Retinal pigment epithelial cell (primary cell): ENCODE data around the gene WHRN.

Experiments
- DNase-seq: peaks from one replicate; pipeline ENCODE4 v3.0.0-alpha.2; 2010; ENCODE audit warnings: low read depth
- H3K4me3 ChIP-seq: 2 replicates; pipeline ENCODE4 v1.5.1; 2011; ENCODE audit warnings: mild to moderate bottlenecking, low read length, control low read depth, moderate library complexity
- TF ChIP-seq, protein P1 (sequence below): conservative IDR thresholded peaks from 2 replicates; pipeline ENCODE4 v1.5.1; 2011; ENCODE audit warnings: low read depth, low read length, control low read depth, inconsistent platforms

WHRN gene

DNA sequence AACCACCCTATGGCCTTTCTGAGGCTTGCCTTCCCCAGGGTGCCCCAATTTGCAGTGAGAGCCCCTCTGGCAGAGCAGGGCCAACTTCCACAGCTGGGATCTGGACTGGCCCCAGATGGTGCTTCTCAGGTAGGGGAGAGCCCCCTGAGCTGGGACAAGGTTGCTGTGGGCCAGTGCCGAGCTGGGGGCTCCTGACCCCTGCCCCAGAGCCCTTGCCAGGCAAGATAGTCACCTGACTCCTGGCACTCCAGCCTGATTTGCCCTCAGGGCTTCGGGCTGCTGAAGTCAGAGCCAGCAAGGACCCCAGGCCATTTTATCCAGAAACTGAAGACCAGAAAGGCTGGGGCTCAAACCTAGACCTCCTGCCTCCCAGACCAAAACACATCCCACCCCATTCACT is 84.1 kb downstream of the WHRN start:
- DNase-seq = no peak
- TF ChIP-seq, protein P1, sequence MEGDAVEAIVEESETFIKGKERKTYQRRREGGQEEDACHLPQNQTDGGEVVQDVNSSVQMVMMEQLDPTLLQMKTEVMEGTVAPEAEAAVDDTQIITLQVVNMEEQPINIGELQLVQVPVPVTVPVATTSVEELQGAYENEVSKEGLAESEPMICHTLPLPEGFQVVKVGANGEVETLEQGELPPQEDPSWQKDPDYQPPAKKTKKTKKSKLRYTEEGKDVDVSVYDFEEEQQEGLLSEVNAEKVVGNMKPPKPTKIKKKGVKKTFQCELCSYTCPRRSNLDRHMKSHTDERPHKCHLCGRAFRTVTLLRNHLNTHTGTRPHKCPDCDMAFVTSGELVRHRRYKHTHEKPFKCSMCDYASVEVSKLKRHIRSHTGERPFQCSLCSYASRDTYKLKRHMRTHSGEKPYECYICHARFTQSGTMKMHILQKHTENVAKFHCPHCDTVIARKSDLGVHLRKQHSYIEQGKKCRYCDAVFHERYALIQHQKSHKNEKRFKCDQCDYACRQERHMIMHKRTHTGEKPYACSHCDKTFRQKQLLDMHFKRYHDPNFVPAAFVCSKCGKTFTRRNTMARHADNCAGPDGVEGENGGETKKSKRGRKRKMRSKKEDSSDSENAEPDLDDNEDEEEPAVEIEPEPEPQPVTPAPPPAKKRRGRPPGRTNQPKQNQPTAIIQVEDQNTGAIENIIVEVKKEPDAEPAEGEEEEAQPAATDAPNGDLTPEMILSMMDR = no peak
- no peak overlapping the region for H3K4me3 ChIP-seq

- H3K4me3 ChIP-seq = no peak overlapping the region
- DNase-seq = no peak
- TF ChIP-seq, protein P1 = no peak
Observed at GRCh38 chr9:114419796-114420195, 85.5 kb downstream of the WHRN start.

DNA sequence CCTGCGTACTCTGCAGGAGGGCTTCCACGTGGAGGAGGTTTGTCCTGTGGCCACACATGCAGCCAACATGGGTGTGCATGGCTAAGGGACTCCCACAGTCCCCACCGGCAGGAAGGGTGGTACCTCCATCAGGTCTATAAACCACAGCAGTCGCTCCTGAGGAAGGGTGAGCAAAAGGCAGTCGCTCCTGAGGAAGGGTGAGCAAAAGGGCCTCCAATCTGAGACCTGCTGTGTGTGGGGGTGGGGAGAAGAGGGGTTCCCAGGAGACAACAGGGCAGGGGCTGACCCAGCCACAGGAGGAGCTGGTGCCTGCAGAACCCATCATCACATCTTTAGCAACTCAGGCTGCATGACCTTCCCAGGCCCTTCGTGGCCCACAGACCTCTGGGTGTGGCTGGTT is 87.2 kb downstream of the WHRN start:
- H3K4me3 ChIP-seq = no peak overlapping the region
- DNase-seq = no peak
- TF ChIP-seq, protein P1 = no peak

DNA sequence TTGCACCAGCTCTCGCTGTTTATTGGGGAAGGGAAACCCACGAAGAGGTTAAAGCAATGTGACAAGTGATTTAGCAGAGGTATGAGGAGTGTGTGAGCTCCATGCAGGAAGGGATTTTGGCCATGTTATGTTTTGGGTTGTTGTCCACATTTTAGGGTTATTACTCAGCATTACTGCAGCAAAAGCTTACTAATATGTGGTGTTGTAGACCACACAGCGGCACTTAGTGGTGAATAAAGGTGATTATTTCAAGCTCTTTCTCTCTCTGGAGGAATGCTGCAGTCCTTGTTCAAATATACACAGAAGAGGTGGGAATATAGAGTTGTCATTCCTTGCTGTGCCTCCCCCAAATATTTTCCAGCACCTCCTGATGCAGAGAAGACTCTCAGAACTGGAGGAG is 87.8 kb downstream of the WHRN start:
- TF ChIP-seq, protein P1 = no peak
- DNase-seq = no peak
- no peak overlapping the region for H3K4me3 ChIP-seq

GRCh38 chr9:114416906-114417305 is 88.4 kb downstream of the WHRN start:
- no peak for DNase-seq
- TF ChIP-seq, protein P1 = no peak
- H3K4me3 ChIP-seq = no peak overlapping the region

DNA sequence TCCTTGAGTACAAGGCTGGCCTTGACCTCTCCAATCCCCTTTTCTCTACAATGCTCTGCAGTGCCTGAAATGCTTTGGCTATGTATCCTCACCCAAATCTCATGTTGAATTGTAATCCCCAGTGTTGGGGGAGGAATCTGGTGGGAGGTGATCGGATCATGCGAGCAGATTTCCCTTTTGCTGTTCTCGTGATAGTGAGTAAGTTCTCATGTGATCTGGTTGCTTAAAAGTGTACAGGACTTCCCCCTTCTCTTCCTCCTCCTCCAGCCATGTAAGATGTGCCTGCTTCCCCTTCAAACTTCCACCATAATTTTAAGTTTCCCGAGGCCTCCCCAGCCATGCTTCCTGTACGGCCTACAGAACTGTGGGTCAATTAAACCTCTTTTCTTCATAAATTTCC is 89.0 kb downstream of the WHRN start:
- TF ChIP-seq, protein P1 = no peak
- no peak overlapping the region for H3K4me3 ChIP-seq
- DNase-seq = no peak

GRCh38 chr9:114414346-114414745 is 90.9 kb downstream of the WHRN start:
- no peak for DNase-seq
- TF ChIP-seq, protein P1 = no peak
- H3K4me3 ChIP-seq = no peak overlapping the region
